H9 (cell line): ENCODE measurements around the gene ACTL9. TPM values are rescaled to one million over a fixed set of nuclear protein-coding genes. Genes with fewer than 3 reads are reported as not detected.

Experiments
- DNase-seq: peaks from one replicate; pipeline ENCODE4 v3.0.0-alpha.2; 2017
- H2AFZ ChIP-seq: one replicate; pipeline ENCODE4 v1.6.1; 2013; ENCODE audit warnings: mild to moderate bottlenecking, low read length, control low read depth, moderate library complexity
- H2AK5ac ChIP-seq: 2 replicates; pipeline ENCODE4 v1.6.1; 2013; ENCODE audit warnings: low read length, control low read depth, mixed read lengths; ENCODE audit not compliant: insufficient read length
- H2BK120ac ChIP-seq: one replicate; pipeline ENCODE4 v1.6.1; 2013; ENCODE audit warnings: low read depth, mild to moderate bottlenecking, low read length, control low read depth, inconsistent platforms; ENCODE audit not compliant: poor library complexity, severe bottlenecking
- H2BK12ac ChIP-seq: 2 replicates; pipeline ENCODE4 v1.6.1; 2013; ENCODE audit warnings: low read length, control low read depth, mixed read lengths, low read depth; ENCODE audit not compliant: insufficient read length
- H2BK15ac ChIP-seq: 2 replicates; pipeline ENCODE4 v1.6.1; 2013; ENCODE audit warnings: low read depth, low read length, control low read depth
- H2BK20ac ChIP-seq: one replicate; pipeline ENCODE4 v1.6.1; 2013; ENCODE audit warnings: low read depth, mild to moderate bottlenecking, low read length, control low read depth, inconsistent platforms; ENCODE audit not compliant: poor library complexity, severe bottlenecking
- H2BK5ac ChIP-seq: 2 replicates; pipeline ENCODE4 v1.6.1; 2013; ENCODE audit warnings: low read length, control low read depth, mixed read lengths; ENCODE audit not compliant: insufficient read length
- H3K14ac ChIP-seq: 2 replicates; pipeline ENCODE4 v1.6.1; 2013; ENCODE audit warnings: low read length, control low read depth; ENCODE audit not compliant: insufficient read depth
- H3K18ac ChIP-seq: 2 replicates; pipeline ENCODE4 v1.6.1; 2013; ENCODE audit warnings: low read depth, mild to moderate bottlenecking, mixed read lengths, low read length, control low read depth; ENCODE audit not compliant: insufficient read length
- H3K23ac ChIP-seq: 2 replicates; pipeline ENCODE4 v1.6.1; 2013; ENCODE audit warnings: low read length, control low read depth, mixed read lengths, low read depth; ENCODE audit not compliant: insufficient read length
- H3K23me2 ChIP-seq: 2 replicates; pipeline ENCODE4 v1.6.1; 2013; ENCODE audit warnings: low read depth, mild to moderate bottlenecking, mixed read lengths, low read length, control low read depth; ENCODE audit not compliant: insufficient read length, poor library complexity, severe bottlenecking
- H3K27ac ChIP-seq: 2 replicates; pipeline ENCODE4 v1.5.1; 2013; ENCODE audit warnings: low read length, control low read depth, mixed read lengths, low read depth; ENCODE audit not compliant: insufficient read length
- H3K27me3 ChIP-seq: 2 replicates; pipeline ENCODE4 v1.6.1; 2013; ENCODE audit warnings: low read length, control low read depth, inconsistent platforms; ENCODE audit not compliant: insufficient read depth
- H3K4ac ChIP-seq: 2 replicates; pipeline ENCODE4 v1.6.1; 2013; ENCODE audit warnings: low read depth, mild to moderate bottlenecking, control low read depth, inconsistent platforms, low read length, moderate library complexity
- H3K4me1 ChIP-seq: 2 replicates; pipeline ENCODE4 v1.6.1; 2013; ENCODE audit warnings: low read length, control low read depth, inconsistent platforms; ENCODE audit not compliant: insufficient read depth
- H3K4me2 ChIP-seq: 2 replicates; pipeline ENCODE4 v1.6.1; 2013; ENCODE audit warnings: low read length, control low read depth, mixed read lengths; ENCODE audit not compliant: insufficient read length, insufficient read depth
- H3K56ac ChIP-seq: 2 replicates; pipeline ENCODE4 v1.6.1; 2013; ENCODE audit warnings: low read depth, mild to moderate bottlenecking, mixed read lengths, low read length, control low read depth; ENCODE audit not compliant: insufficient read length
- H3K79me1 ChIP-seq: 2 replicates; pipeline ENCODE4 v1.6.1; 2013; ENCODE audit warnings: low read depth, mild to moderate bottlenecking, moderate library complexity, low read length, control low read depth, inconsistent platforms; ENCODE audit not compliant: insufficient read depth, poor library complexity, severe bottlenecking
- H3K79me2 ChIP-seq: 2 replicates; pipeline ENCODE4 v1.6.1; 2013; ENCODE audit warnings: low read length, control low read depth, inconsistent platforms; ENCODE audit not compliant: insufficient read depth
- H3K9ac ChIP-seq: 2 replicates; pipeline ENCODE4 v1.6.1; 2013; ENCODE audit warnings: low read length, control low read depth, mixed read lengths; ENCODE audit not compliant: insufficient read length; ENCODE audit errors: extremely low read depth
- H3K9me3 ChIP-seq: one replicate; pipeline ENCODE4 v1.6.1; 2013; ENCODE audit warnings: low read depth, low read length, inconsistent platforms; ENCODE audit not compliant: control insufficient read depth
- H3T11ph ChIP-seq: one replicate; pipeline ENCODE4 v1.6.1; 2013; ENCODE audit warnings: mild to moderate bottlenecking, low read length, control low read depth, inconsistent platforms
- H4K20me1 ChIP-seq: one replicate; pipeline ENCODE4 v1.6.1; 2013; ENCODE audit not compliant: control insufficient read depth, insufficient read length, insufficient read depth
- H4K5ac ChIP-seq: 2 replicates; pipeline ENCODE4 v1.6.1; 2013; ENCODE audit warnings: low read depth, mild to moderate bottlenecking, mixed read lengths, low read length, control low read depth; ENCODE audit not compliant: insufficient read length
- H4K8ac ChIP-seq: replicated peaks from 2 replicates; pipeline ENCODE4 v1.6.1; 2013; ENCODE audit warnings: low read length, control low read depth, mixed read lengths, low read depth; ENCODE audit not compliant: insufficient read length
- H4K91ac ChIP-seq: 2 replicates; pipeline ENCODE4 v1.6.1; 2013; ENCODE audit warnings: low read depth, mild to moderate bottlenecking, moderate library complexity, mixed read lengths, low read length, control low read depth; ENCODE audit not compliant: insufficient read length
- H3K27ac Mint-ChIP-seq, 3 experiments: 2 replicates in 2 of 3; 3 replicates in 1 of 3; pipeline ENCODE4 v1.8.0; 2020 to 2021; ENCODE audit warnings: mixed read lengths in 3 of 3, mild to moderate bottlenecking in 1 of 3, moderate library complexity in 1 of 3
- H3K27me3 Mint-ChIP-seq: 2 replicates; pipeline ENCODE4 v1.8.0; 2021; ENCODE audit warnings: low read depth, mild to moderate bottlenecking, moderate library complexity, mixed read lengths
- H3K36me3 Mint-ChIP-seq, 3 experiments: 2 replicates in 2 of 3; 3 replicates in 1 of 3; pipeline ENCODE4 v1.8.0; 2020 to 2021; ENCODE audit warnings: low read depth in 3 of 3, mixed read lengths in 3 of 3; ENCODE audit not compliant: insufficient read depth in 1 of 3
- H3K4me1 Mint-ChIP-seq, 2 experiments: 2 replicates each; pipeline ENCODE4 v1.8.0; 2020; ENCODE audit warnings: mixed read lengths in 2 of 2
- H3K4me3 Mint-ChIP-seq, 2 experiments: 2 replicates in 1 of 2; 3 replicates in 1 of 2; pipeline ENCODE4 v1.8.0; 2020 to 2021; ENCODE audit warnings: mild to moderate bottlenecking in 2 of 2, mixed read lengths in 2 of 2, moderate library complexity in 1 of 2
- H3K9me3 Mint-ChIP-seq, 2 experiments: 2 replicates in 1 of 2; 3 replicates in 1 of 2; pipeline ENCODE4 v1.8.0; 2020; ENCODE audit warnings: mild to moderate bottlenecking in 2 of 2, mixed read lengths in 2 of 2, moderate library complexity in 1 of 2
- CTCF ChIP-seq: fragments of 200-600 bp; sonication (generic); conservative IDR thresholded peaks from 3 replicates; pipeline ENCODE4 v1.8.0; 2021; ENCODE audit warnings: antibody characterized with exemption, mild to moderate bottlenecking
- WGBS: extraction: QIAGEN DNeasy Blood & Tissue Kit; methylation state at CpG from one replicate; pipeline ENCODE4 v1.1.7; 2013; ENCODE audit warnings: missing lambda C conversion rate, low lambda C conversion rate, mixed read lengths; ENCODE audit not compliant: insufficient read length; ENCODE audit errors: extremely low coverage; 5-methylcytosine and 5-hydroxymethylcytosine counted together
- total RNA-seq: library from RNA; stranded (reverse); gene quantifications from 2 replicates; pipeline ENCODE4 v1.2.1, GENCODE V29; 2021

The ACTL9 gene
- total RNA-seq, 1 experiment from 2014 or later, result not detected

DNA sequence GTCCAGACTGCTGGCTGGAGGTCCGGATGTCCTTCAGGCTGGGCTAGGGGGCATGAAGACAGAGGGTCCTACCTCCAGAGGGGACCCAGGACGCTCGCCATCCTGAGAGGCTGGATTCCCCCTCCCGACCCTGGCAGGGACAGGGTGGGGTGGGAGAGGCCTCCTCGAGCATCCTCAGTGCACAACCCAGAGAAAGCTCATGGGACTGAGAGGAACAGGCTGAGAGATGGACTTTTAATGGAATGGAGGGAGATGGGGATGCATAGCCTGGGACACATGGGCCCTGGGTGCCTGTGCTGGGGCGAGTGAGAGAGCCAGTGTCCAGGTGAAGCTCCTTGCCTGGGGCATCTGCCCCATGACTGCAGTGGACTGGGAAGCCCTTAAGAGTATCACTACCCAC, 3.1 kb downstream of the ACTL9 start:
- H3K4me3 Mint-ChIP-seq, result no peak overlapping the region
- no peak overlapping the region for H3K9ac ChIP-seq
- no peak overlapping the region for H3K4ac ChIP-seq
- H2BK15ac ChIP-seq, result no peak overlapping the region
- no peaks in the 10 kb centered on the region for H3K23me2 ChIP-seq
- H3K9me3 Mint-ChIP-seq, result peaks cover 0 to 67% of the 10 kb centered on the region in 2 experiments; a peak in 3 of 5 replicates
- H2AK5ac ChIP-seq, result no peak overlapping the region
- H3K27me3 ChIP-seq, result no peaks in the 10 kb centered on the region; the same call in 1 of the 2 replicates
- H4K20me1 ChIP-seq, result no peaks in the 10 kb centered on the region
- no peak overlapping the region; a peak in 1 of 7 replicates for H3K27ac Mint-ChIP-seq
- no peak overlapping the region for H3K4me2 ChIP-seq
- no peak overlapping the region for H3K14ac ChIP-seq
- no peak overlapping the region for H3K18ac ChIP-seq
- DNase-seq, result no peak
- H3K79me1 ChIP-seq, result no peaks in the 10 kb centered on the region
- H3K23ac ChIP-seq, result no peak overlapping the region
- H3K27me3 Mint-ChIP-seq, result peaks cover 53% of the 10 kb centered on the region
- H3K4me1 ChIP-seq, result no peaks in the 10 kb centered on the region
- H3K36me3 Mint-ChIP-seq, result no peaks in the 10 kb centered on the region
- no peak overlapping the region for H2BK20ac ChIP-seq
- TF ChIP-seq CTCF, result no peak
- no peak overlapping the region for H2AFZ ChIP-seq
- H3K27ac ChIP-seq, result no peak overlapping the region
- H3T11ph ChIP-seq, result no peak overlapping the region
- no peak overlapping the region for H2BK120ac ChIP-seq
- no peak overlapping the region for H4K91ac ChIP-seq
- no peaks in the 10 kb centered on the region for H3K4me1 Mint-ChIP-seq
- no peak overlapping the region for H3K56ac ChIP-seq
- H2BK12ac ChIP-seq, result no peak overlapping the region
- H3K9me3 ChIP-seq, result no peaks in the 10 kb centered on the region
- no peaks in the 10 kb centered on the region for H3K79me2 ChIP-seq
- WGBS, result no CpG with 5 or more reads among the region's 6 CpGs
- H4K8ac ChIP-seq, result no peak overlapping the region
- no peak overlapping the region for H4K5ac ChIP-seq
- H2BK5ac ChIP-seq, result no peak overlapping the region
